Stimulated activated CD8-positive, alpha-beta memory T cell treated with anti-CD3 and anti-CD28 coated beads, Interleukin-12 subunit alpha, Interleukin-12 subunit beta, amount 100 ng/mL, for 24 hours (primary cell): ENCODE results near the gene PYHIN1.

Experiments used
- DNase-seq: peaks from one replicate; pipeline ENCODE4 v3.0.0-alpha.2; 2020; ENCODE audit errors: extremely low read depth

The PYHIN1 gene

GRCh38 chr1:159014003-159014571, 82.7 kb downstream of the PYHIN1 start:
- DNase-seq, result no peak

- no peak for DNase-seq
Measured at GRCh38 chr1:159014851-159015250, 83.5 kb downstream of the PYHIN1 start.

- no peak for DNase-seq
Measured at GRCh38 chr1:159015440-159015909, 84.1 kb downstream of the PYHIN1 start.

GRCh38 chr1:159023723-159024122, 92.4 kb downstream of the PYHIN1 start:
- DNase-seq, result no peak

- DNase-seq, result no peak
Measured at GRCh38 chr1:159025043-159025442, 93.7 kb downstream of the PYHIN1 start.
